Measurements from ENCODE around the gene NPFFR1.
"Not testable (repeated sequence)": the region's sequence is repeated elsewhere in the genome, so short reads cannot be mapped to it uniquely, and the experiment has no call there.

Gene NPFFR1

GRCh38 chr10:70266056-70266455, 17.7 kb downstream of the NPFFR1 start:
- H3K36me3 ChIP-seq (ENCODE audit: control insufficient read depth in 5 of 5, insufficient read depth in 5 of 5, low read length in 5 of 5) = no peaks in the 10 kb centered on the region
- peaks cover 0 to under 1% (median 0%) of the 10 kb centered on the region in 5 donors for H3K27me3 ChIP-seq (ENCODE audit: control insufficient read depth in 5 of 5, insufficient read depth in 4 of 5, low read length in 5 of 5)
- H3K9ac ChIP-seq (ENCODE audit: low read length in 5 of 5) = no peak overlapping the region
- no peak overlapping the region for H3K27ac ChIP-seq (ENCODE audit: low read depth, low read length)
- H3K4me1 ChIP-seq (ENCODE audit: control insufficient read depth in 5 of 5, insufficient read depth in 5 of 5, low read length in 5 of 5) = peaks cover 0 to 4% (median 0%) of the 10 kb centered on the region in 5 donors
- no peak overlapping the region for H3K4me3 ChIP-seq (ENCODE audit: low read depth in 1 of 5, low read length in 5 of 5)
- H3K9me3 ChIP-seq (ENCODE audit: control insufficient read depth in 5 of 5, low read length in 5 of 5) = peaks cover 0 to 6% (median 0%) of the 10 kb centered on the region in 5 donors

DNA sequence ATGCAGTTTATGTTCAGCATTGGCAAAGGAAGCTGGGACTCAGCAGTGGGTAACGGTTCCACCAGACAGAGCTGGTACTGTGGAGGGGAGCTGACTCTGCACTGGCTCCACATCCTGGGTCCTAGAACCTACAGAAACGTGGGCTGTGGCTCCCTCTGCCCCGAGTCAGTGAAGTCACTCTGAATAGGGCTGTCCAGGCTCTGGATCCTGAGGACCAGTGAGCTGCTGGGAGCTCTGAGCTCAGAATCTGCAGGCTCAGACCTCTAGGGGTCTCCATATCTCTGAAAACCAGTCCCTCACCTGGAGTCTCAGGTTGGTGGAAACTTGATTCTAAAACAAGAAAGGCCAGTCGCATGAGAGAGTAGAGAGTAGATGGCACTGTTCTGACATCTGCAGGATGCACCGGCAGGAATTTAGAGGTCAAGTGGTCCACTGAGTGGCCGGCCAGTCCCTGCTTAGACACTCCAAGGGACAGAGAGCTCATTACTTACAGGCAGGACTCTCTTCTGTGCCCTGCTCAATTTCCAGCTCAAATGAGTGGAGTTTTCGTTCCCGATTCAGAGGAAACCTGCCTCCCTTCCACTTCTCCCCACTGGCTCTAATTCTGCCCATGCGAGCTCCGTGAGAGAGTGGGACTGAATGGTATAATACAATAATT, 18.6 kb downstream of the NPFFR1 start:
- H3K27ac ChIP-seq (ENCODE audit: low read depth, low read length) = no peak overlapping the region
- peaks cover 0 to 4% (median 0%) of the 10 kb centered on the region in 5 donors for H3K4me1 ChIP-seq (ENCODE audit: control insufficient read depth in 5 of 5, insufficient read depth in 5 of 5, low read length in 5 of 5)
- no peaks in the 10 kb centered on the region for H3K36me3 ChIP-seq (ENCODE audit: control insufficient read depth in 5 of 5, insufficient read depth in 5 of 5, low read length in 5 of 5)
- peaks cover 0 to 7% (median 2%) of the 10 kb centered on the region in 5 donors for H3K9me3 ChIP-seq (ENCODE audit: control insufficient read depth in 5 of 5, low read length in 5 of 5)
- H3K27me3 ChIP-seq (ENCODE audit: control insufficient read depth in 5 of 5, insufficient read depth in 4 of 5, low read length in 5 of 5) = peaks cover 0 to 2% (median 0%) of the 10 kb centered on the region in 5 donors
- no peak overlapping the region for H3K4me3 ChIP-seq (ENCODE audit: low read depth in 1 of 5, low read length in 5 of 5)
- no peak overlapping the region for H3K9ac ChIP-seq (ENCODE audit: low read length in 5 of 5)

DNA sequence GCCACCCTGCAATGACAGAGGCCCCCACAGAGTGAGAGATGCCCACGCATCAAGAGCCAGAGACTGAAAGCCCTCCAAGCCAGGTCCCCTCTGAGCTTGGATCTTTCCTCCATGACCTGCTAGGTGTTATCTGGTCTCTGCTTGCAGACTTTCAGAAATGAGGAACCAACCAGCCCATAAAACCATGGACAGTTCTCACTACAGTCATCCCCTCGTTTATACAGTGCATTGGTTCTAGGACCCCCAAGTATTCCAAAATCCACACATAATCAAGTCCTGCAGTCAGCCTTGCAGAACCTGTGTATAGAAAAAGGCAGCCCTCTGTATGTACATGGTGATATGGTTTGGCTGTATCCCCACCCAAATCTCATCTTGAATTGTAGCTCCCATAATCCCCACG, 23.1 kb downstream of the NPFFR1 start:
- Histone ChIP-seq H3K27ac (ENCODE audit: low read depth, low read length) (no peak overlapping the region), H3K9me3 (ENCODE audit: control insufficient read depth in 5 of 5, low read length in 5 of 5) (peaks cover 0 to 7% (median 2%) of the 10 kb centered on the region in 5 donors), H3K4me3 (ENCODE audit: low read depth in 1 of 5, low read length in 5 of 5) (no peak overlapping the region), H3K36me3 (ENCODE audit: control insufficient read depth in 5 of 5, insufficient read depth in 5 of 5, low read length in 5 of 5) (no peaks in the 10 kb centered on the region), H3K4me1 (ENCODE audit: control insufficient read depth in 5 of 5, insufficient read depth in 5 of 5, low read length in 5 of 5) (peaks cover 0 to 23% (median 20%) of the 10 kb centered on the region in 5 donors), H3K27me3 (ENCODE audit: control insufficient read depth in 5 of 5, insufficient read depth in 4 of 5, low read length in 5 of 5) (peaks cover 0 to 14% (median 2%) of the 10 kb centered on the region in 5 donors), H3K9ac (ENCODE audit: low read length in 5 of 5) (no peak overlapping the region)

DNA sequence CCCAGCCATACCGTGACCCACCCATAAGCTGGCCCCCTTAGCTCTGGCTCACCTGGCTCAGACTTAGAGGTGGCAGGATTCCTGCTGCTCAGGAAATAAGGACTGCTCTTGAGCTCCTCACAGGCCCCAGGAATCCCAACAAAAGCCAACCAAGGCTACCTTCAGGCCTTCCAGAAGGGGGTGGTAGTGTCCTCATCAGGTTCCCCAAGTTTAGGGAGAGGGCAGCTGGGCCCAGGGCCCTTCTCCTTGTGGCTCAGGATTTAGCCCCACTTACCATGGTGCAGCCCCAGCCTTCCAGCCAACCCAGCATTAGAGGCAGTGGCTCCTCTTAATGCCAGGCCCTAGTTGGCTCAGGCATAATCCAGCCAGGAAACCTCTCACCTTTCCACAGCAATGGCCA, 23.5 kb downstream of the NPFFR1 start:
- H3K4me3 ChIP-seq (ENCODE audit: low read depth in 1 of 5, low read length in 5 of 5) = no peak overlapping the region
- H3K36me3 ChIP-seq (ENCODE audit: control insufficient read depth in 5 of 5, insufficient read depth in 5 of 5, low read length in 5 of 5) = no peaks in the 10 kb centered on the region
- peaks cover 0 to 7% (median 2%) of the 10 kb centered on the region in 5 donors for H3K9me3 ChIP-seq (ENCODE audit: control insufficient read depth in 5 of 5, low read length in 5 of 5)
- H3K27ac ChIP-seq (ENCODE audit: low read depth, low read length) = no peak overlapping the region
- peaks cover 0 to 28% (median 25%) of the 10 kb centered on the region in 5 donors for H3K4me1 ChIP-seq (ENCODE audit: control insufficient read depth in 5 of 5, insufficient read depth in 5 of 5, low read length in 5 of 5)
- no peak overlapping the region for H3K9ac ChIP-seq (ENCODE audit: low read length in 5 of 5)
- H3K27me3 ChIP-seq (ENCODE audit: control insufficient read depth in 5 of 5, insufficient read depth in 4 of 5, low read length in 5 of 5) = peaks cover 0 to 19% (median 6%) of the 10 kb centered on the region in 5 donors

DNA sequence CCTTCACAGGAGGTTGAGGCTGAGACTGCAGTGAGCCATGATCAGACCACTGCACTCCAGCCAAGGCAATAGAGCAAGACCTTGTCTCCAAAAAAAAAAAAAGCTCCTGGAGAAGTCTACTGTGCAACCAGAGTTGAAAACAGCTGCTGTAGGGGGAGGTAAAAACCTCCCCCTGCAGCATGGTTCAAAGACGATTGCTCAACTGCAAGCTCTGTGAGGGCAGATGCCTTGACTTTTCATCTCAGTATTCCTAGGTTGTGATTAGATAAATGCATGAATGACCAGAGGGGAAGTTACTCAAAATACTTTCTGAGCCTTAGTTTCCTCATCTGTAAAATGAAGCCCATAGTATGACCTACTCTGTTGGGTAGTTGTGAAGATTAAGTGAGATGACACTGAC, 25.6 kb downstream of the NPFFR1 start:
- peaks cover 0 to 30% (median 26%) of the 10 kb centered on the region in 5 donors for H3K4me1 ChIP-seq (ENCODE audit: control insufficient read depth in 5 of 5, insufficient read depth in 5 of 5, low read length in 5 of 5)
- no peak overlapping the region for H3K4me3 ChIP-seq (ENCODE audit: low read depth in 1 of 5, low read length in 5 of 5)
- H3K27ac ChIP-seq (ENCODE audit: low read depth, low read length) = peak overlapping the region; percentile 70
- no peaks in the 10 kb centered on the region for H3K36me3 ChIP-seq (ENCODE audit: control insufficient read depth in 5 of 5, insufficient read depth in 5 of 5, low read length in 5 of 5)
- peaks cover 0 to 7% (median 2%) of the 10 kb centered on the region in 5 donors for H3K9me3 ChIP-seq (ENCODE audit: control insufficient read depth in 5 of 5, low read length in 5 of 5)
- peaks cover 0 to 21% (median 6%) of the 10 kb centered on the region in 5 donors for H3K27me3 ChIP-seq (ENCODE audit: control insufficient read depth in 5 of 5, insufficient read depth in 4 of 5, low read length in 5 of 5)
- H3K9ac ChIP-seq (ENCODE audit: low read length in 5 of 5) = peak overlapping the region in 1 of 5 donors; percentile 19

DNA sequence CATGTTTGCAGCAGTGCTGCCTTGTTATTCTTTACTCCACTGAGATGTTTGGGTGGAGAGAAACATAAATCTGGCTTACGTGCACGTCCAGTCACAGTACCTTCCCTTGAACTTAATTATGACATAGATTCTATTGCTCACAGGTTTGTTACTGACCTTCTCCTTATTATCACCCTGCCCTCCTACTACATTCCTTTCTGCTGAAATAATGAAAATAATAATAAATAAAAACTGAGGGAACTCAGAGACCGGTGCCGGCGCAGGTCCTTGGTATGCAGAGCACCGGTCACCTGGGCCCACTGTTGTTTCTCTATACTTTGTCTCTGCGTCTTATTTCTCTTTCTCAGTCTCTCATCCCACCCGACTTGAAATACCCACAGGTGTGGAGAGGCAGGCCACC, 26.0 kb downstream of the NPFFR1 start:
- not testable (repeated sequence) for H3K9ac ChIP-seq (ENCODE audit: low read length in 5 of 5)
- peaks cover 0 to 21% (median 6%) of the 10 kb centered on the region in 5 donors for H3K27me3 ChIP-seq (ENCODE audit: control insufficient read depth in 5 of 5, insufficient read depth in 4 of 5, low read length in 5 of 5)

DNA sequence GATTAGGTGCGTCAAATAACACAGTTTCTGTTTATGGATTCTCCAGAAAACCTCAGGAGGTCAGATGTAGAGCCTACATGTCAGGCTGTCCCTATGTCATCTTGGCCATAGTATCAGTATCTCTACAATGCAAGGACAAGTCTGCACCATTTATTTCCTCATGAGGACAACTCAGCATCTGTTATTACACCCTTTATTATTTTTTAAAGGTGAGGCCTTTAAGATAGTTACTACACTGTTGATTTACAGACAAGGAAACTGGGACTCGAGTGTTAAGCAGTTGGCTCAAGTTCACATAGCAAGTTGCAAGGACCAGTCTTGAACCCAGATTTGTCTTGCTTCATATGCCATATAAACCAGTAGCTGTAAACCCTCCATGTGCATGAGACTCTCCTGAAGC, 27.3 kb downstream of the NPFFR1 start:
- Histone ChIP-seq H3K27ac (ENCODE audit: low read depth, low read length) (no peak overlapping the region), H3K4me1 (ENCODE audit: control insufficient read depth in 5 of 5, insufficient read depth in 5 of 5, low read length in 5 of 5) (peaks cover 0 to 30% (median 26%) of the 10 kb centered on the region in 5 donors), H3K36me3 (ENCODE audit: control insufficient read depth in 5 of 5, insufficient read depth in 5 of 5, low read length in 5 of 5) (no peaks in the 10 kb centered on the region), H3K4me3 (ENCODE audit: low read depth in 1 of 5, low read length in 5 of 5) (no peak overlapping the region), H3K27me3 (ENCODE audit: control insufficient read depth in 5 of 5, insufficient read depth in 4 of 5, low read length in 5 of 5) (peaks cover 0 to 21% (median 6%) of the 10 kb centered on the region in 5 donors), H3K9ac (ENCODE audit: low read length in 5 of 5) (no peak overlapping the region), H3K9me3 (ENCODE audit: control insufficient read depth in 5 of 5, low read length in 5 of 5) (peaks cover 0 to 5% (median 2%) of the 10 kb centered on the region in 5 donors)

More for the DNA sequence above, 26.0 kb downstream of the NPFFR1 start:
- Histone ChIP-seq H3K4me1 (ENCODE audit: control insufficient read depth in 5 of 5, insufficient read depth in 5 of 5, low read length in 5 of 5) (peaks cover 0 to 30% (median 26%) of the 10 kb centered on the region in 5 donors), H3K27ac (ENCODE audit: low read depth, low read length) (peak overlapping the region; percentile 70)
- H3K4me3 ChIP-seq (ENCODE audit: low read depth in 1 of 5, low read length in 5 of 5); H3K9me3 ChIP-seq (ENCODE audit: control insufficient read depth in 5 of 5, low read length in 5 of 5); H3K36me3 ChIP-seq (ENCODE audit: control insufficient read depth in 5 of 5, insufficient read depth in 5 of 5, low read length in 5 of 5): not testable (repeated sequence)

DNA sequence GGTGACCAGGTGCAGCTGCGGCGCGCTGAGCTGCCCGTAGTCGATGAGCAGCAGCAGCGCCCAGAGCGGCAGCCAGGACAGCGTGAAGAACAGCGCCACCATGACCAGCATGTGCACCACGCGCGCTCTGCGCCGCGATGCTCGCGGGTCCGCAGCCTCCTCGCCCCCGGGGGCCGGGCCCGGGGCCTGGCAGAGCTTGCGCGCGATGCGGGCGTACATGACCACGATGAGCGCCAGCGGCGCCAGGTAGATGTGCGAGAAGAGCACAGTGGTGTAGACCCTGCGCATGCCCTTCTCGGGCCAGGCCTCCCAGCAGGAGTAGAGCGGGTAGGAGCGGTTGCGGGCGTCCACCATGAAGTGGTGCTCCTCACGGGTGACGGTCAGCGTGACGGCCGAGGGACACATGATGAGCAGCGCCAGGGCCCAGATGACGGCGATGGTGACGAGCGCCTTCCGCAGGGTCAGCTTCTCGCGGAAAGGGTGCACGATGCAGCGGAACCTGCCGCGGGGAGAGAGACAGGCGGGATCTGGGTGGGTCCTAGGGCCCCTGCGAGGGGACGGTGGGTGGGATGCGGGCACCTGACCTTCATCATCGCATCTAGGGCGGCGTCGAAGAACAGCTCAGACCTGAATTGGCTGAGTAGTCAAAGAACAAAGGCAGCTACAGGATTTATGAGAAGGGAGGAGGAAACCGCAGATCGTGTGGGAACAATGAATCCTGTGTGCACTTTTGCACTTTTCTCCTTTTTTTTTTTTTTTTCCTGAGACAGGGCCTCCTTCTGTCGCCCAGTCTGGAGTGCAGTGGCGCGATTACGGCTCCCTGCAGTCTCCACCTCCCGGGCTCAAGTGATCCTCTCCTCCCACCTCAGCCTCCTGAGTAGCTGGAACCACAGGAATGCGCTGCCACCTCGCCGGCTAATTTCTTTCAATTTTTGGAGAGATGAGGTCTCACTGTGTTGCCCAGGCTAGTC, 28.2 kb downstream of the NPFFR1 start:
- Histone ChIP-seq H3K9ac (ENCODE audit: low read length in 5 of 5) (no peak overlapping the region), H3K27me3 (ENCODE audit: control insufficient read depth in 5 of 5, insufficient read depth in 4 of 5, low read length in 5 of 5) (peaks cover 0 to 21% (median 6%) of the 10 kb centered on the region in 5 donors), H3K4me3 (ENCODE audit: low read depth in 1 of 5, low read length in 5 of 5) (peak overlapping the region in 2 of 5 donors; percentile 39 to 50), H3K4me1 (ENCODE audit: control insufficient read depth in 5 of 5, insufficient read depth in 5 of 5, low read length in 5 of 5) (peaks cover 0 to 30% (median 26%) of the 10 kb centered on the region in 5 donors), H3K27ac (ENCODE audit: low read depth, low read length) (no peak overlapping the region), H3K36me3 (ENCODE audit: control insufficient read depth in 5 of 5, insufficient read depth in 5 of 5, low read length in 5 of 5) (no peaks in the 10 kb centered on the region), H3K9me3 (ENCODE audit: control insufficient read depth in 5 of 5, low read length in 5 of 5) (peaks cover 0 to under 1% (median 0%) of the 10 kb centered on the region in 5 donors)

DNA sequence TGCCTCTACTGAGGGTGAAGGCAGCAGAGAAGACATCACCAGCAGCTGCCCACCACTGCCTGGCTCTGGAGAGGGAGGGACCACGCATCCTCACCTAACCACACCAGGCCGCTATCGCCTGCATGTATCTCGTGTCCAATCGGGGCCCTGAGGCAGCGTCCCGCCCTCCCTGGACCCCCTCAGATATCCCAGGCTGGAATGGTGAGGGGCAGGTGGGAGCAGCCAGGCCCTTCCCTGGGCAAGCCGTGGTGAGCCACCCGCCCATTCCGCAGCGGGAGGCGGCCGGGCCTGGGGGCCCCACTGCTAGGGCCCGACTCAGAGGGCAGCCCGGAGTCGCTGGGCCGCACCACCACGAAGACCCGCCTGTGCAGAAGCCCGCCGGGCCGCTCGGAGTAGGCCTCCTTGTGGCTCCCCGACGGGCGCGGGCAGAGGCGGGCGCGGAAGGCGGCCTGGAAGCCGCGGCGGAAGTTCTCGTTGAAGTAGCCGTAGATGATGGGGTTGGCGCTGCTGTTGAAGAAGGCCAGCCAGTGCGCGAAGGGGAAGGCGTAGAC, 29.0 kb downstream of the NPFFR1 start:
- no peaks in the 10 kb centered on the region for H3K9me3 ChIP-seq (ENCODE audit: control insufficient read depth in 5 of 5, low read length in 5 of 5)
- peaks cover 0 to 18% (median 6%) of the 10 kb centered on the region in 5 donors for H3K27me3 ChIP-seq (ENCODE audit: control insufficient read depth in 5 of 5, insufficient read depth in 4 of 5, low read length in 5 of 5)
- H3K4me3 ChIP-seq (ENCODE audit: low read depth in 1 of 5, low read length in 5 of 5) = peak overlapping the region in 2 of 5 donors; percentile 39 to 50
- H3K4me1 ChIP-seq (ENCODE audit: control insufficient read depth in 5 of 5, insufficient read depth in 5 of 5, low read length in 5 of 5) = peaks cover 0 to 30% (median 26%) of the 10 kb centered on the region in 5 donors
- no peak overlapping the region for H3K9ac ChIP-seq (ENCODE audit: low read length in 5 of 5)
- H3K27ac ChIP-seq (ENCODE audit: low read depth, low read length) = no peak overlapping the region
- no peaks in the 10 kb centered on the region for H3K36me3 ChIP-seq (ENCODE audit: control insufficient read depth in 5 of 5, insufficient read depth in 5 of 5, low read length in 5 of 5)
